DOHH2 (cell line): ENCODE data around the gene SULF2.

Experiments
- EZH2phosphoT487 ChIP-seq: fragments of 200-600 bp; sonication (generic); IDR thresholded peaks from 2 replicates; pipeline ENCODE4 v1.6.1; 2017; ENCODE audit warnings: borderline replicate concordance, mild to moderate bottlenecking, antibody characterized with exemption, low read length, moderate library complexity, mixed read lengths
- TF ChIP-seq, protein P1 (sequence below): fragments of 200-600 bp; sonication (generic); IDR thresholded peaks from one replicate; pipeline ENCODE4 v1.5.1; 2014; ENCODE audit warnings: antibody characterized with exemption, mild to moderate bottlenecking, low read depth, low read length; ENCODE audit not compliant: poor library complexity, severe bottlenecking

GRCh38 chr20:47708953-47709833 lies 76.1 kb downstream of the SULF2 start:
- TF ChIP-seq, protein P1, sequence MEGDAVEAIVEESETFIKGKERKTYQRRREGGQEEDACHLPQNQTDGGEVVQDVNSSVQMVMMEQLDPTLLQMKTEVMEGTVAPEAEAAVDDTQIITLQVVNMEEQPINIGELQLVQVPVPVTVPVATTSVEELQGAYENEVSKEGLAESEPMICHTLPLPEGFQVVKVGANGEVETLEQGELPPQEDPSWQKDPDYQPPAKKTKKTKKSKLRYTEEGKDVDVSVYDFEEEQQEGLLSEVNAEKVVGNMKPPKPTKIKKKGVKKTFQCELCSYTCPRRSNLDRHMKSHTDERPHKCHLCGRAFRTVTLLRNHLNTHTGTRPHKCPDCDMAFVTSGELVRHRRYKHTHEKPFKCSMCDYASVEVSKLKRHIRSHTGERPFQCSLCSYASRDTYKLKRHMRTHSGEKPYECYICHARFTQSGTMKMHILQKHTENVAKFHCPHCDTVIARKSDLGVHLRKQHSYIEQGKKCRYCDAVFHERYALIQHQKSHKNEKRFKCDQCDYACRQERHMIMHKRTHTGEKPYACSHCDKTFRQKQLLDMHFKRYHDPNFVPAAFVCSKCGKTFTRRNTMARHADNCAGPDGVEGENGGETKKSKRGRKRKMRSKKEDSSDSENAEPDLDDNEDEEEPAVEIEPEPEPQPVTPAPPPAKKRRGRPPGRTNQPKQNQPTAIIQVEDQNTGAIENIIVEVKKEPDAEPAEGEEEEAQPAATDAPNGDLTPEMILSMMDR: no peak
- TF ChIP-seq EZH2phosphoT487: no peak
